Measurements from ENCODE around the gene EDDM13.

DNA sequence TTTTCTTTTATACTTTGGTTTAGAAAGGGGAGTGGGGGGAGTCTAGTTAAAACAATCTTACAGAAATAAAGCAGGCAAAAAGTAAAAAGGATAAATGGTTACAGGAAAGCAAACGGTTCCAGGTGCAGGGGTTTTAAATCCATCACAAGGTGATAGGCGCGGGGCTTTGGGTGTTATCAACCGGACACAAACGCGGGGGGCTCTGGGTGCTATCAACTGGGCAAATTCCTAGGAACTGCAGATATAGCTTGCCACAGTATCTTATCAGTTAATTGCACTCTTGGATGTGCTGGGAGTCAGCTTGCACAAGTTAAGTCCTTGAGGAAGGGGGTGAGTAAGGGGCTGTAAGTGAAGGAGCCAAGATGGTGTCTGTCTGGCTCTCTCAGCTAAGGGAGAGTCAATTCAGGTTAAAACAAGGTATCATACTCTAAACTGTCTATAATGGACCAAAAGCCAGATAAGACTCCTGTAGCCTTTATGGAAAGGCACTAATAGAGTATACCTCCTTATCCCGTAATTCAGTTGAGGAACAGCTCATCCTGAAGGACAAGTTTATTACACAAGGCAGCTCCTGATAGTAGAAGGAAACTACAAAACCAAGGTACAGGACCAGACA is 74.7 kb downstream of the EDDM13 start:
- TF ChIP-seq, protein P1, sequence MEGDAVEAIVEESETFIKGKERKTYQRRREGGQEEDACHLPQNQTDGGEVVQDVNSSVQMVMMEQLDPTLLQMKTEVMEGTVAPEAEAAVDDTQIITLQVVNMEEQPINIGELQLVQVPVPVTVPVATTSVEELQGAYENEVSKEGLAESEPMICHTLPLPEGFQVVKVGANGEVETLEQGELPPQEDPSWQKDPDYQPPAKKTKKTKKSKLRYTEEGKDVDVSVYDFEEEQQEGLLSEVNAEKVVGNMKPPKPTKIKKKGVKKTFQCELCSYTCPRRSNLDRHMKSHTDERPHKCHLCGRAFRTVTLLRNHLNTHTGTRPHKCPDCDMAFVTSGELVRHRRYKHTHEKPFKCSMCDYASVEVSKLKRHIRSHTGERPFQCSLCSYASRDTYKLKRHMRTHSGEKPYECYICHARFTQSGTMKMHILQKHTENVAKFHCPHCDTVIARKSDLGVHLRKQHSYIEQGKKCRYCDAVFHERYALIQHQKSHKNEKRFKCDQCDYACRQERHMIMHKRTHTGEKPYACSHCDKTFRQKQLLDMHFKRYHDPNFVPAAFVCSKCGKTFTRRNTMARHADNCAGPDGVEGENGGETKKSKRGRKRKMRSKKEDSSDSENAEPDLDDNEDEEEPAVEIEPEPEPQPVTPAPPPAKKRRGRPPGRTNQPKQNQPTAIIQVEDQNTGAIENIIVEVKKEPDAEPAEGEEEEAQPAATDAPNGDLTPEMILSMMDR (IDR thresholded peaks at IDR 0.05): no peak
- TF ChIP-seq POLR2A (IDR thresholded peaks at IDR 0.05): no peak

Data from right lobe of liver (tissue), 4 donors.